ENCODE data around the gene GPC6. TPM values are rescaled to one million over a fixed set of nuclear protein-coding genes. Genes with fewer than 3 reads are reported as not detected.

GPC6 gene
- total and polyA plus RNA-seq, 9 of the 15 experiments (the other 6 are each of a cell fraction or from before 2014, with no cell fraction given), result under 0.01 to 0.20 (median 0.01) TPM; not detected in 4

- H3K4me1 ChIP-seq (replicated peaks in 1 of 2; ENCODE audit: control insufficient read depth in 2 of 2, insufficient read depth in 2 of 2, low read length in 2 of 2), result no peaks in the 10 kb centered on the region; a peak in 1 of 5 replicates
- FAIRE-seq (no peak), ATAC-seq (no peak), DNase-seq (ENCODE audit: extremely low read depth in 1 of 4, low spot score in 3 of 4) (no peak)
- in situ Hi-C loops (cut with MboI), result no loop called here
- no peaks in the 10 kb centered on the region for H3K36me3 ChIP-seq (ENCODE audit: control insufficient read depth, insufficient read depth, low read length)
- no peak overlapping the region for H3K4me3 ChIP-seq
- intact Hi-C loops (cut with micrococcal nuclease), result no loop called here
- no peak overlapping the region for H3K9ac ChIP-seq (ENCODE audit: insufficient read depth in 1 of 2, low read depth in 2 of 2, low read length in 2 of 2)
- no peaks in the 10 kb centered on the region for H3K79me2 ChIP-seq (ENCODE audit: control insufficient read depth, insufficient read depth, low read length)
- H3K27me3 ChIP-seq (ENCODE audit: control insufficient read depth in 2 of 2, insufficient read depth in 2 of 2, low read length in 2 of 2), result no peaks in the 10 kb centered on the region
- POLR2A ChIA-PET, result interaction anchor here (1.2 to 2.1 kb wide), 2 partner anchors 10 to 11 kb away, joined by 3 to 8 read pairs; no protein-coding TSS in a partner anchor
- WGBS (ENCODE audit: insufficient coverage, low coverage, missing lambda C conversion rate), result 3% methylated on average over 5 of the region's 5 CpGs
- no peak overlapping the region for H3K27ac ChIP-seq (ENCODE audit: extremely low read depth, low read depth, low read length)
- no peaks in the 10 kb centered on the region for H3K9me3 ChIP-seq (replicated peaks; ENCODE audit: control insufficient read depth, insufficient read depth, low read depth, low read length)
- no peak overlapping the region for H3K4me2 ChIP-seq (ENCODE audit: insufficient read depth, low read length)
- CTCF ChIA-PET (ENCODE audit: low intra/inter-chr PET ratio), result no interaction called here
- no peaks in the 10 kb centered on the region for H3K9me1 ChIP-seq (ENCODE audit: control insufficient read depth, insufficient read depth, low read length)
- H4K20me1 ChIP-seq (replicated peaks; ENCODE audit: control insufficient read depth, insufficient read depth, low read length), result no peaks in the 10 kb centered on the region
- BruUV-seq (replicated peaks), result no TSS peak
- no peak overlapping the region for H2AFZ ChIP-seq (ENCODE audit: low read depth, low read length)
- TF ChIP-seq PHB2 (IDR thresholded peaks at IDR 0.05; ENCODE audit: low read depth) (no peak), RHOXF2B (CRISPR knock-in tag; conservative IDR thresholded peaks at IDR 0.05) (no peak), ZBTB1 (CRISPR knock-in tag; IDR thresholded peaks at IDR 0.05; ENCODE audit: borderline replicate concordance, low read depth) (no peak), RERE (CRISPR knock-in tag; IDR thresholded peaks at IDR 0.05; ENCODE audit: borderline replicate concordance) (no peak), CREB5 (CRISPR knock-in tag; IDR thresholded peaks at IDR 0.05) (no peak), ILF3 (IDR thresholded peaks at IDR 0.05; ENCODE audit: borderline replicate concordance) (no peak), TBL1XR1 (IDR thresholded peaks at IDR 0.05; ENCODE audit: low read length in 2 of 2) (no peak), ZFP30 (CRISPR knock-in tag; IDR thresholded peaks at IDR 0.05; ENCODE audit: borderline replicate concordance) (no peak), CHAMP1 (IDR thresholded peaks at IDR 0.05) (no peak), ZNF785 (CRISPR knock-in tag; IDR thresholded peaks at IDR 0.05) (no peak), CEBPG (CRISPR knock-in tag; IDR thresholded peaks at IDR 0.05) (no peak), CEBPG (tag; conservative IDR thresholded peaks at IDR 0.05 in 1 of 2, IDR thresholded peaks at IDR 0.05 in 1 of 2) (no peak), CBX3 (IDR thresholded peaks at IDR 0.05; ENCODE audit: borderline replicate concordance in 1 of 2, low read length in 2 of 2) (no peak), SIN3B (IDR thresholded peaks at IDR 0.05; ENCODE audit: low read depth) (no peak)
These were observed 39.2 kb downstream of the GPC6 start for GRCh38 chr13:93265800-93266199.
